Neural cell (in vitro differentiated cells): Measurements from ENCODE around the gene GABRG3. TPM values are rescaled to one million over a fixed set of nuclear protein-coding genes. Genes with fewer than 3 reads are reported as not detected.
"Not testable (repeated sequence)": the region's sequence is repeated elsewhere in the genome, so short reads cannot be mapped to it uniquely, and the experiment has no call there.

Experiments used
- H2AFZ ChIP-seq: fragments of 200-600, 300-800 bp; sonication (generic), shearing (Covaris generic); 2 replicates; pipeline ENCODE4 v1.6.0; 2014; ENCODE audit warnings: low read depth, mild to moderate bottlenecking, antibody characterized with exemption, low read length, moderate library complexity
- H3F3A ChIP-seq: fragments of 200-600 bp; shearing (Covaris generic); 2 replicates; pipeline ENCODE4 v1.6.1; 2016; ENCODE audit warnings: mild to moderate bottlenecking, moderate library complexity, mixed read lengths, antibody characterized with exemption, low read length; ENCODE audit not compliant: insufficient read depth, poor library complexity, severe bottlenecking
- H3K27ac ChIP-seq: fragments of 200-600, 300-800 bp; sonication (generic), shearing (Covaris generic); 2 replicates; pipeline ENCODE4 v1.5.1; 2014; ENCODE audit warnings: mild to moderate bottlenecking, low read length, moderate library complexity
- H3K27me3 ChIP-seq: fragments of 300-800, 200-600 bp; sonication (generic), shearing (Covaris generic); 2 replicates; pipeline ENCODE4 v1.6.0; 2014; ENCODE audit warnings: mild to moderate bottlenecking, low read depth, low read length, moderate library complexity; ENCODE audit not compliant: insufficient read depth
- H3K36me3 ChIP-seq: fragments of 300-800, 200-600 bp; sonication (generic), shearing (Covaris generic); 2 replicates; pipeline ENCODE4 v1.5.1; 2014; ENCODE audit warnings: mild to moderate bottlenecking, antibody characterized with exemption, low read length, moderate library complexity; ENCODE audit not compliant: insufficient read depth
- H3K4me2 ChIP-seq: fragments of 300-800, 200-600 bp; sonication (generic), shearing (Covaris generic); 2 replicates; pipeline ENCODE4 v1.6.0; 2014; ENCODE audit warnings: mild to moderate bottlenecking, low read length
- H3K4me3 ChIP-seq: fragments of 300-800, 200-600 bp; sonication (generic), shearing (Covaris generic); 2 replicates; pipeline ENCODE4 v1.5.1; 2014; ENCODE audit warnings: mild to moderate bottlenecking, low read length, moderate library complexity
- H3K79me2 ChIP-seq: fragments of 200-600 bp; shearing (Covaris generic); replicated peaks from 2 replicates; pipeline ENCODE4 v1.6.0; 2014; ENCODE audit warnings: mild to moderate bottlenecking, low read length, moderate library complexity; ENCODE audit not compliant: insufficient read depth
- H3K9ac ChIP-seq: fragments of 300-800, 200-600 bp; sonication (generic), shearing (Covaris generic); 2 replicates; pipeline ENCODE4 v1.6.1; 2016; ENCODE audit warnings: mild to moderate bottlenecking, low read length, mixed read lengths
- H3K9me2 ChIP-seq: fragments of 200-600 bp; shearing (Covaris generic); 2 replicates; pipeline ENCODE4 v1.6.1; 2016; ENCODE audit warnings: mild to moderate bottlenecking, low read length, mixed read lengths; ENCODE audit not compliant: insufficient read depth
- H3K9me3 ChIP-seq: fragments of 200-600, 300-800 bp; sonication (generic), shearing (Covaris generic); 2 replicates; pipeline ENCODE4 v1.6.1; 2016; ENCODE audit warnings: mild to moderate bottlenecking, mixed run types, low read length, moderate library complexity, mixed read lengths
- H4K20me1 ChIP-seq: fragments of 200-600 bp; shearing (Covaris generic); 2 replicates; pipeline ENCODE4 v1.6.1; 2016; ENCODE audit warnings: mild to moderate bottlenecking, mixed run types; ENCODE audit not compliant: insufficient read depth
- CTCF ChIP-seq: fragments of 450-650 bp; IDR thresholded peaks from 2 replicates; pipeline ENCODE4 v1.5.1; 2014; ENCODE audit warnings: antibody characterized with exemption, mild to moderate bottlenecking, moderate library complexity; ENCODE audit not compliant: poor library complexity, severe bottlenecking
- EP300 ChIP-seq: fragments of 450-650 bp; conservative IDR thresholded peaks from 2 replicates; pipeline ENCODE4 v1.6.1; 2014; ENCODE audit warnings: antibody characterized with exemption, mild to moderate bottlenecking, moderate library complexity; ENCODE audit not compliant: poor library complexity, severe bottlenecking
- EZH2 ChIP-seq: fragments of 200-600, 300-800 bp; shearing (Covaris generic), sonication (generic); IDR thresholded peaks from 2 replicates; pipeline ENCODE4 v1.6.1; 2014; ENCODE audit warnings: antibody characterized with exemption, low read length, borderline replicate concordance, mild to moderate bottlenecking; ENCODE audit not compliant: insufficient read depth, poor library complexity, severe bottlenecking
- MXI1 ChIP-seq: fragments of 450-650 bp; conservative IDR thresholded peaks from 2 replicates; pipeline ENCODE4 v1.6.1; 2014; ENCODE audit warnings: antibody characterized with exemption, mild to moderate bottlenecking; ENCODE audit not compliant: poor library complexity, severe bottlenecking
- POLR2AphosphoS5 ChIP-seq: IDR thresholded peaks from 2 replicates; pipeline ENCODE4 v1.6.1; 2012
- RAD21 ChIP-seq: fragments of 450-650 bp; conservative IDR thresholded peaks from 2 replicates; pipeline ENCODE4 v1.6.1; 2014; ENCODE audit warnings: antibody characterized with exemption, mild to moderate bottlenecking, moderate library complexity
- REST ChIP-seq: IDR thresholded peaks from 2 replicates; pipeline ENCODE4 v1.6.1; 2012; ENCODE audit warnings: borderline replicate concordance
- SMC3 ChIP-seq: fragments of 450-650 bp; conservative IDR thresholded peaks from 2 replicates; pipeline ENCODE4 v1.6.1; 2014; ENCODE audit warnings: antibody characterized with exemption, mild to moderate bottlenecking, moderate library complexity; ENCODE audit not compliant: poor library complexity
- TAF1 ChIP-seq: IDR thresholded peaks from 2 replicates; pipeline ENCODE4 v1.6.1; 2012; ENCODE audit warnings: low read depth
- polyA plus RNA-seq: library from polyadenylated mRNA; depleted of rRNA; stranded (reverse); fragments of >200 nt; gene quantifications from 2 replicates; pipeline ENCODE4 v1.2.3, GENCODE V29; 2014

Gene GABRG3
- polyA plus RNA-seq, 1 donor from 2014 or later, result 1.2 TPM

- no peak overlapping the region for H2AFZ ChIP-seq
- H3K9ac ChIP-seq, result no peak overlapping the region
- no peak overlapping the region for H3K4me2 ChIP-seq
- no peak overlapping the region for H3K4me3 ChIP-seq
- H3K9me2 ChIP-seq, result no peaks in the 10 kb centered on the region
- H4K20me1 ChIP-seq, result no peaks in the 10 kb centered on the region
- no peak overlapping the region for H3K27ac ChIP-seq
- no peaks in the 10 kb centered on the region for H3F3A ChIP-seq
- no peaks in the 10 kb centered on the region for H3K27me3 ChIP-seq
- TF ChIP-seq EZH2 (no peak), MXI1 (no peak), RAD21 (no peak), CTCF (no peak)
- no peaks in the 10 kb centered on the region for H3K36me3 ChIP-seq
- no peaks in the 10 kb centered on the region for H3K9me3 ChIP-seq
- H3K79me2 ChIP-seq, result no peaks in the 10 kb centered on the region
These were observed 394.5 kb downstream of the GABRG3 start for GRCh38 chr15:27365456-27365855.

GRCh38 chr15:27377391-27377790, 406.4 kb downstream of the GABRG3 start:
- H2AFZ ChIP-seq, H3K79me2 ChIP-seq, H4K20me1 ChIP-seq, H3K4me3 ChIP-seq, H3F3A ChIP-seq, H3K36me3 ChIP-seq, H3K9me2 ChIP-seq, H3K27ac ChIP-seq, H3K4me2 ChIP-seq, H3K9ac ChIP-seq, H3K27me3 ChIP-seq, H3K9me3 ChIP-seq: not testable (repeated sequence)

- TF ChIP-seq RAD21, result no peak
- no peak for TF ChIP-seq EP300
- TF ChIP-seq TAF1, result no peak
- no peak for TF ChIP-seq SMC3
- no peak for TF ChIP-seq MXI1
- no peak for TF ChIP-seq CTCF
- no peak for TF ChIP-seq EZH2
- no peak for TF ChIP-seq POLR2AphosphoS5
- TF ChIP-seq REST, result no peak
- H4K20me1 ChIP-seq, result no peaks in the 10 kb centered on the region
- H3K36me3 ChIP-seq, result no peaks in the 10 kb centered on the region
- H3K9ac ChIP-seq, result no peak overlapping the region
- no peaks in the 10 kb centered on the region for H3K27me3 ChIP-seq
- H3K9me2 ChIP-seq, result no peaks in the 10 kb centered on the region
- H3K4me3 ChIP-seq, result no peak overlapping the region
- H3K9me3 ChIP-seq, result no peaks in the 10 kb centered on the region
- no peak overlapping the region for H3K27ac ChIP-seq
- H3K79me2 ChIP-seq, result no peaks in the 10 kb centered on the region
- no peaks in the 10 kb centered on the region for H3F3A ChIP-seq
- H2AFZ ChIP-seq, result no peak overlapping the region
- no peak overlapping the region for H3K4me2 ChIP-seq
These were observed 411.5 kb downstream of the GABRG3 start for GRCh38 chr15:27382361-27383025.
